Suprapubic skin (tissue), 4 donors: ENCODE measurements around the gene TXNIP. TPM values are rescaled to one million over a fixed set of nuclear protein-coding genes. Genes with fewer than 3 reads are reported as not detected.

Experiments used
- DNase-seq, 2 donors: peaks; one replicate each; pipeline ENCODE4 v3.0.0-alpha.2; 2019; ENCODE audit warnings: low spot score in 2 of 2
- H3K27ac ChIP-seq: fragments of 200-600 bp; sonication (generic); one replicate; pipeline ENCODE4 v1.5.1; 2019
- H3K27me3 ChIP-seq: fragments of 200-600 bp; sonication (generic); one replicate; pipeline ENCODE4 v1.5.1; 2019
- H3K36me3 ChIP-seq: fragments of 200-600 bp; sonication (generic); one replicate; pipeline ENCODE4 v1.5.1; 2019
- H3K4me1 ChIP-seq: fragments of 200-600 bp; sonication (generic); one replicate; pipeline ENCODE4 v1.5.1; 2019
- H3K4me3 ChIP-seq: fragments of 200-600 bp; sonication (generic); one replicate; pipeline ENCODE4 v1.5.1; 2019; ENCODE audit warnings: mild to moderate bottlenecking
- H3K9me3 ChIP-seq: fragments of 200-600 bp; sonication (generic); one replicate; pipeline ENCODE4 v1.5.1; 2019
- CTCF ChIP-seq, 2 donors: fragments of 200-600 bp in 1 of 2; fragments of 450-650 bp in 1 of 2; sonication (generic) in 1 of 2; IDR thresholded peaks; one replicate each; pipeline ENCODE4 v1.5.1; 2016 to 2019; ENCODE audit warnings: antibody characterized with exemption in 2 of 2, mild to moderate bottlenecking in 1 of 2, moderate library complexity in 1 of 2
- EP300 ChIP-seq: sonication (generic); formaldehyde crosslinking; IDR thresholded peaks from one replicate; pipeline ENCODE4 v1.6.1; 2017; ENCODE audit warnings: antibody characterized with exemption
- POLR2A ChIP-seq, 2 donors: fragments of 450-650 bp; IDR thresholded peaks; one replicate each; pipeline ENCODE4 v1.6.1; 2017; ENCODE audit warnings: antibody characterized with exemption in 2 of 2, mild to moderate bottlenecking in 2 of 2, moderate library complexity in 2 of 2
- POLR2AphosphoS5 ChIP-seq, 3 donors: sonication (generic); formaldehyde crosslinking; IDR thresholded peaks; one replicate each; pipeline ENCODE4 v1.6.1; 2017; ENCODE audit warnings: antibody characterized with exemption in 3 of 3
- whole genome bisulfite sequencing: methylation state at CpG from one replicate; pipeline ENCODE4 v1.1.5; 2018; 5-methylcytosine and 5-hydroxymethylcytosine counted together
- total RNA-seq, 4 donors: library from RNA; depleted of rRNA; stranded (reverse); fragments of >200 nt; gene quantifications; one replicate each; pipeline ENCODE4 v1.1.0, GENCODE V29; 2016

The TXNIP gene
- total RNA-seq, 4 donors from 2014 or later = 2,326 to 8,649 (median 2,541) TPM

GRCh38 chr1:146022403-146023127 lies 26.2 kb upstream of the TXNIP start:
- H3K27ac ChIP-seq = no peak overlapping the region
- peaks cover 30% of the 10 kb centered on the region for H3K27me3 ChIP-seq
- H3K36me3 ChIP-seq = no peaks in the 10 kb centered on the region
- H3K9me3 ChIP-seq = no peaks in the 10 kb centered on the region
- WGBS = 72% methylated on average over 7 of the region's 7 CpGs
- no peak for DNase-seq
- no peak overlapping the region for H3K4me3 ChIP-seq
- H3K4me1 ChIP-seq = peaks cover 9% of the 10 kb centered on the region
- no peak for TF ChIP-seq EP300
- TF ChIP-seq POLR2A (IDR thresholded peaks at IDR 0.05) = no peak
- no peak for TF ChIP-seq POLR2AphosphoS5 (IDR thresholded peaks at IDR 0.05)
- no peak for TF ChIP-seq CTCF (IDR thresholded peaks at IDR 0.05)

GRCh38 chr1:146021622-146022402 lies 25.4 kb upstream of the TXNIP start, which contains the start of gene HJV:
HJV (minus strand) TSS chr1:146021735; CDS start chr1:146020231, 1,504 bp downstream.
- Histone ChIP-seq H3K4me1 (peaks cover 9% of the 10 kb centered on the region), H3K36me3 (no peaks in the 10 kb centered on the region), H3K9me3 (no peaks in the 10 kb centered on the region), H3K27ac (no peak within 1 kb of the TSS), H3K27me3 (peaks cover 30% of the 10 kb centered on the region), H3K4me3 (no peak within 1 kb of the TSS)
- WGBS = 76% methylated on average over 5 of the region's 5 CpGs
- TF ChIP-seq CTCF (IDR thresholded peaks at IDR 0.05) = no peak
- TF ChIP-seq EP300 = no peak
- no peak for TF ChIP-seq POLR2A (IDR thresholded peaks at IDR 0.05)
- no peak for TF ChIP-seq POLR2AphosphoS5 (IDR thresholded peaks at IDR 0.05)
- DNase-seq = peak in 1 of 2 donors; percentile 50

- TF ChIP-seq POLR2AphosphoS5 (IDR thresholded peaks at IDR 0.05) (no peak), EP300 (no peak), CTCF (IDR thresholded peaks at IDR 0.05) (no peak), POLR2A (IDR thresholded peaks at IDR 0.05) (no peak)
- peaks cover 30% of the 10 kb centered on the region for H3K27me3 ChIP-seq
- H3K4me3 ChIP-seq = no peak overlapping the region
- H3K9me3 ChIP-seq = no peaks in the 10 kb centered on the region
- no peak for DNase-seq
- 64% methylated on average over 1 of the region's 1 CpG for WGBS
- H3K4me1 ChIP-seq = peaks cover 9% of the 10 kb centered on the region
- H3K36me3 ChIP-seq = no peaks in the 10 kb centered on the region
- H3K27ac ChIP-seq = no peak overlapping the region
These were observed 24.7 kb upstream of the TXNIP start for GRCh38 chr1:146021050-146021445.

GRCh38 chr1:146020058-146021049 lies 24.0 kb upstream of the TXNIP start:
- Histone ChIP-seq H3K9me3 (no peaks in the 10 kb centered on the region), H3K36me3 (no peaks in the 10 kb centered on the region), H3K27me3 (peaks cover 30% of the 10 kb centered on the region), H3K27ac (no peak overlapping the region), H3K4me3 (no peak overlapping the region), H3K4me1 (peaks cover 9% of the 10 kb centered on the region)
- peak in 1 of 2 donors; percentile 31 for DNase-seq
- WGBS = 94% methylated on average over 4 of the region's 4 CpGs
- no peak for TF ChIP-seq POLR2AphosphoS5 (IDR thresholded peaks at IDR 0.05)
- no peak for TF ChIP-seq EP300
